Endothelial cell of umbilical vein (primary cell): ENCODE measurements around the gene ARHGEF33. TPM values are rescaled to one million over a fixed set of nuclear protein-coding genes. Genes with fewer than 3 reads are reported as not detected.

Experiments used
- BruUV-seq: library from RNA; stranded (reverse); fragments of 400-500 nt; replicated peaks from 2 replicates; lab custom pipeline; 2021; lab: Mats Ljungman, UMichigan
- CTCF ChIA-PET: fragments of 300-600, 350-600 bp; sonication (Branson Sonifier 250); formaldehyde crosslinking; loops from one replicate; lab custom pipeline; 2021; ENCODE audit warnings: antibody characterized with exemption, inconsistent platforms; lab: Charles Lee
- POLR2A ChIA-PET: fragments of 300-600, 350-600 bp; sonication (Branson Sonifier 250); formaldehyde crosslinking; loops from one replicate; lab custom pipeline; 2021; ENCODE audit warnings: antibody characterized with exemption, inconsistent platforms; lab: Charles Lee
- DNase-seq: peaks from one replicate; pipeline ENCODE4 v3.0.0-alpha.2; 2011; ENCODE audit warnings: low read depth, low spot score
- FAIRE-seq: peaks from 2 replicates; lab custom pipeline; 2011; peaks lifted over from hg19 to GRCh38; lab: Jason Lieb, UNC
- H2AFZ ChIP-seq: 2 replicates; pipeline ENCODE4 v1.6.0; 2012; ENCODE audit warnings: low read depth, low read length, control low read depth, inconsistent platforms
- H3K27ac ChIP-seq: 2 replicates; pipeline ENCODE4 v1.5.1; 2011; ENCODE audit warnings: low read depth, mild to moderate bottlenecking, control low read depth, low read length, moderate library complexity; ENCODE audit not compliant: insufficient read depth
- H3K27me3 ChIP-seq, 2 experiments: 2 replicates each; pipeline versions ENCODE4 v1.6.0 to v1.6.1; 2011; ENCODE audit warnings: low read length in 2 of 2, mixed read lengths in 1 of 2; ENCODE audit not compliant: control insufficient read depth in 2 of 2, insufficient read depth in 2 of 2
- H3K36me3 ChIP-seq, 2 experiments: 2 replicates in 1 of 2; 3 replicates in 1 of 2; pipeline ENCODE4 v1.5.1; 2011; ENCODE audit warnings: low read length in 2 of 2, mild to moderate bottlenecking in 1 of 2, moderate library complexity in 1 of 2; ENCODE audit not compliant: control insufficient read depth in 2 of 2, insufficient read depth in 2 of 2; ENCODE audit errors: extremely low read depth in 1 of 2
- H3K4me1 ChIP-seq: 3 replicates; pipeline ENCODE4 v1.5.1; 2011; ENCODE audit warnings: mild to moderate bottlenecking, low read length; ENCODE audit not compliant: control insufficient read depth, insufficient read depth; ENCODE audit errors: extremely low read depth
- H3K4me2 ChIP-seq: 2 replicates; pipeline ENCODE4 v1.6.1; 2011; ENCODE audit warnings: low read length, control low read depth, mixed read lengths; ENCODE audit not compliant: insufficient read depth
- H3K4me3 ChIP-seq, 3 experiments: fragments of 200-600 bp in 1 of 3; sonication (generic), shearing (Covaris generic) in 1 of 3; replicated peaks in 1 of 3; 2 replicates each; pipeline ENCODE4 v1.5.1; 2011 to 2016; ENCODE audit warnings: control low read depth in 3 of 3, low read length in 3 of 3, mild to moderate bottlenecking in 2 of 3, inconsistent platforms in 1 of 3, low read depth in 1 of 3, moderate library complexity in 1 of 3; ENCODE audit not compliant: insufficient read depth in 1 of 3
- H3K79me2 ChIP-seq: 2 replicates; pipeline ENCODE4 v1.6.0; 2012; ENCODE audit warnings: low read length, inconsistent platforms; ENCODE audit not compliant: control insufficient read depth, insufficient read depth
- H3K9ac ChIP-seq: replicated peaks from 2 replicates; pipeline ENCODE3; 2011; ENCODE audit warnings: low read length, control low read depth; ENCODE audit not compliant: insufficient read depth; ENCODE audit errors: extremely low read depth
- H3K9me1 ChIP-seq: replicated peaks from 3 replicates; pipeline ENCODE4 v1.6.0; 2011; ENCODE audit warnings: mild to moderate bottlenecking, low read length; ENCODE audit not compliant: control insufficient read depth, insufficient read depth; ENCODE audit errors: extremely low read depth
- H3K9me3 ChIP-seq: replicated peaks from 2 replicates; pipeline ENCODE4 v1.5.1; 2012; ENCODE audit warnings: low read length, inconsistent platforms; ENCODE audit not compliant: control insufficient read depth, insufficient read depth
- H4K20me1 ChIP-seq: replicated peaks from 2 replicates; pipeline ENCODE3; 2011; ENCODE audit warnings: mild to moderate bottlenecking, low read length; ENCODE audit not compliant: control insufficient read depth, insufficient read depth; ENCODE audit errors: extremely low read depth
- EZH2 ChIP-seq: IDR thresholded peaks from 2 replicates; pipeline ENCODE4 v1.6.1; 2012; ENCODE audit warnings: borderline replicate concordance, low read depth, mild to moderate bottlenecking, moderate library complexity, low read length, inconsistent platforms; ENCODE audit not compliant: severe bottlenecking
- FOS ChIP-seq: IDR thresholded peaks from 2 replicates; pipeline ENCODE4 v1.6.1; 2011; ENCODE audit warnings: mild to moderate bottlenecking, low read length, moderate library complexity, borderline replicate concordance; ENCODE audit not compliant: insufficient read depth
- MYC ChIP-seq: IDR thresholded peaks from one replicate; pipeline ENCODE4 v1.6.1; 2011; ENCODE audit warnings: mild to moderate bottlenecking, low read depth, low read length
- dilution Hi-C: fragments of 300-500 bp; cut with MboI; formaldehyde crosslinking; loops from one replicate; pipeline ENCODE4 v1.15.0; 2019; ENCODE audit warnings: low sequenced_read_pairs; ENCODE audit not compliant: extremely low pct_ligation_motif_present
- intact Hi-C: fragments of 100-400 bp; cut with micrococcal nuclease; formaldehyde crosslinking; loops from one replicate; pipeline ENCODE4 v1.10.0; 2022
- polyA plus RNA-seq, 4 experiments: library from polyadenylated mRNA; depleted of rRNA in 3 of 4; stranded (reverse) in 3 of 4; unstranded in 1 of 4; fragments of >200 nt; gene quantifications; 2 replicates each; pipeline versions ENCODE4 v1.2.1 to v1.2.3, GENCODE V29; 2011 to 2012; ENCODE audit warnings: missing spikeins in 1 of 4
- small RNA-seq: library from RNA; depleted of rRNA; stranded (forward); fragments of <200 nt; gene quantifications from one replicate; pipeline ENCODE3, GENCODE V24; 2012; ENCODE audit warnings: low replicate concordance, low read depth; ENCODE audit not compliant: insufficient read depth, insufficient read length
- total RNA-seq: library from RNA; stranded (reverse); gene quantifications from 2 replicates; pipeline ENCODE4 v1.2.3, GENCODE V29; 2021

Gene ARHGEF33
- total and polyA plus RNA-seq, 2 donors (not counting 3 experiments of a cell fraction or from before 2014, with no cell fraction given): 0.15 to 0.18 TPM

- Histone ChIP-seq H3K36me3 (peaks cover 2 to 7% of the 10 kb centered on the region in 2 experiments), H2AFZ (no peak overlapping the region), H3K4me1 (peaks cover 8% of the 10 kb centered on the region), H3K79me2 (no peaks in the 10 kb centered on the region), H3K27me3 (no peaks in the 10 kb centered on the region), H3K4me2 (no peak overlapping the region), H4K20me1 (no peaks in the 10 kb centered on the region), H3K27ac (no peak overlapping the region), H3K9ac (no peak overlapping the region), H3K9me1 (no peaks in the 10 kb centered on the region), H3K9me3 (no peaks in the 10 kb centered on the region), H3K4me3 (no peak overlapping the region)
- dilution Hi-C loops (no loop called here), intact Hi-C loops (no loop called here)
- TF ChIP-seq FOS (no peak), EZH2 (no peak)
- DNase-seq: peak; percentile 11
- ChIA-PET POLR2A (no interaction called here), CTCF (no interaction called here)
- BruUV-seq: no TSS peak
- peak; percentile 35 for FAIRE-seq
Observed at GRCh38 chr2:39023649-39024048, 134.0 kb downstream of the ARHGEF33 start.

GRCh38 chr2:39024833-39025232, 135.2 kb downstream of the ARHGEF33 start:
- TF ChIP-seq MYC (no peak), FOS (peak; percentile 4)
- DNase-seq: no peak
- Histone ChIP-seq H3K9me1 (no peaks in the 10 kb centered on the region), H2AFZ (no peak overlapping the region), H3K79me2 (no peaks in the 10 kb centered on the region), H3K36me3 (peaks cover 2 to 7% of the 10 kb centered on the region in 2 experiments), H3K4me2 (no peak overlapping the region), H3K9ac (no peak overlapping the region), H3K4me1 (peaks cover 8% of the 10 kb centered on the region), H4K20me1 (no peaks in the 10 kb centered on the region), H3K9me3 (no peaks in the 10 kb centered on the region), H3K27ac (no peak overlapping the region), H3K27me3 (no peaks in the 10 kb centered on the region), H3K4me3 (no peak overlapping the region)
- dilution Hi-C loops: no loop called here
- FAIRE-seq: no peak
- POLR2A ChIA-PET: no interaction called here
- intact Hi-C loops: no loop called here
- CTCF ChIA-PET: interaction anchor here (0.6 kb wide), 1 partner anchor 79 kb away, joined by 3 read pairs; no protein-coding TSS in a partner anchor
- BruUV-seq: no TSS peak

Small RNA genes within 50 kb of the gene (small RNA-seq; reads per million reads assigned to genes)
- gene RN7SL96P (not detected), gene RNU6-851P (not detected)

Other genes with a start within 250 kb of the ARHGEF33 start
- 5.4 and 6.1 TPM in 2 replicates for gene GALM, start 223.8 kb upstream of the ARHGEF33 start, total RNA-seq
- 4.6 and 4.8 TPM in 2 replicates for gene GALM, start 223.8 kb upstream of the ARHGEF33 start, polyA plus RNA-seq
- gene SRSF7, start 138.5 kb upstream of the ARHGEF33 start, total RNA-seq: 202 and 204 TPM in 2 replicates
- 118 and 165 TPM in 2 replicates for gene SRSF7, start 138.5 kb upstream of the ARHGEF33 start, polyA plus RNA-seq
- gene GEMIN6, start 111.7 kb upstream of the ARHGEF33 start, total RNA-seq: 14.4 and 19.7 TPM in 2 replicates
- 4.7 and 6.0 TPM in 2 replicates for gene GEMIN6, start 111.7 kb upstream of the ARHGEF33 start, polyA plus RNA-seq
- 22.9 and 28.2 TPM in 2 replicates for gene DHX57, start 13.9 kb upstream of the ARHGEF33 start, total RNA-seq
- 7.8 and 8.7 TPM in 2 replicates for gene DHX57, start 13.9 kb upstream of the ARHGEF33 start, polyA plus RNA-seq
- gene MORN2, start 13.9 kb upstream of the ARHGEF33 start, total RNA-seq: 15.0 and 16.7 TPM in 2 replicates
- 6.8 and 11.6 TPM in 2 replicates for gene MORN2, start 13.9 kb upstream of the ARHGEF33 start, polyA plus RNA-seq
- gene SOS1, start 231.2 kb downstream of the ARHGEF33 start, total RNA-seq: 29.3 and 32.5 TPM in 2 replicates
- 22.2 and 27.6 TPM in 2 replicates for gene SOS1, start 231.2 kb downstream of the ARHGEF33 start, polyA plus RNA-seq